GM19099 (cell line): Measurements from ENCODE around the gene MLIP.

ENCODE experiments used
- POLR2A ChIP-seq: IDR thresholded peaks from 3 replicates; pipeline ENCODE4 v1.6.1; 2011; ENCODE audit warnings: low read depth; ENCODE audit not compliant: insufficient read length; ENCODE audit errors: extremely low read depth

The MLIP gene

DNA sequence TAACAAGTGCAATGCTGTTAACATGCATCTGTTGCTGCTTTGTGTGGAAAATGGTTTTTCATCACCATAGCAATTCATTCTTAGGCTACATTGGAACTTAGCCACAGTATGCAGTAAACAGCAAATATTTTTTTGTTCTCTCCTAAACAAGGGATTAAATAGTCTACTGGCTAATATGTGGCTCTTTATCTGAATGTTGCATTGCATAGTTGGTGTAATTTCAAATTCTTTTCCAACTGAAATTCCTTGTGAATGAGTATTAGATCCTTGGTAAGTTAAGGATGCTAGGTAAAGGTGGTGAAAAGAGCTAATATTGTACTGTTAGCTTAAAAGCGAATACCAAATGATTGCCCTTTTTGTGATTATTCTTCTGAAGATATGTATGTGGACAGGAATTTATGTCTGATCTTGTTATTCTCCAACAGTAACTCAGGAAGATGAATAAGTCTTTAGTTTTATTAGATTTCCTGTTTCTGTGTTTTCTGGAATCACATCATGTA, 958 bp downstream of the MLIP start:
- no peak for TF ChIP-seq POLR2A

DNA sequence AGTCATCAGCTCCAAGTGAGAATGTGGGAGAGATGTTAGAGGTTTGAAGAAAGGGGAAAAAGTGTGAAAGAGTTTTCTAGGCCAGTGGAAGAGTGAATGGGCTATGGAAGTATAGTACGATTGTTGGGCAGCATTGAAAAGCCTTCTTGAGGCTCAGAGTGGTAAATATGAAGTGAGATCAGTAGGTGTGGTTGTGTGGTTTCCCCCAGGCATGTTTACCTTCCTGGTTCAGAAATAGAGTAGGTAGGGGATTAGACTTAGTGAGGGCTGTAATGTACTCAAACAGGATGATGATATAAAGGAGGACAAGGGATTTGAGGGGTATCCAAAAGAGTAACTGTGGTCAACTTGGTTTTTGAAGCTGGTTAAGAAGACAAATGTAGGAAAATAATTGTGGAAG, 3.7 kb downstream of the MLIP start:
- TF ChIP-seq POLR2A = no peak

- TF ChIP-seq POLR2A = no peak
These were observed 4.7 kb downstream of the MLIP start for GRCh38 chr6:54115966-54116365.

DNA sequence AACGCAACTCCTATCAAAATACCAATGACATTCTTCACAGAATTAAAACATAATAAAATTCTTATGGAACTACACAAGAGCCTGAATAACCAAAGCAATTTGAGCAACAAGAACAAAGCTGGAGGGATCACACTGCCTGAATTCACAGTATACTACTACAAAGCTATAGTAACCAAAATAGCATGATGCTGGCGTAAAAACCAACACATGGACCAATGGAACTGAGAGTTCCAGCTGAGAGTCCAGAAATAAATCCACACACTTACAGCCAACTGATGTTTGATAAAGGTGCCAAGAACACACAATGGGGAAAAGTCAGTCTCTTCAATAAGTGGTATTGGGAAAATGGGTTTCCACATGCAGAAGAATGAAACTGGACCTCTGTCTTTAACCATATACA, 6.9 kb downstream of the MLIP start:
- TF ChIP-seq POLR2A = no peak

- no peak for TF ChIP-seq POLR2A
These were observed 14.2 kb downstream of the MLIP start for GRCh38 chr6:54125493-54125892.

DNA sequence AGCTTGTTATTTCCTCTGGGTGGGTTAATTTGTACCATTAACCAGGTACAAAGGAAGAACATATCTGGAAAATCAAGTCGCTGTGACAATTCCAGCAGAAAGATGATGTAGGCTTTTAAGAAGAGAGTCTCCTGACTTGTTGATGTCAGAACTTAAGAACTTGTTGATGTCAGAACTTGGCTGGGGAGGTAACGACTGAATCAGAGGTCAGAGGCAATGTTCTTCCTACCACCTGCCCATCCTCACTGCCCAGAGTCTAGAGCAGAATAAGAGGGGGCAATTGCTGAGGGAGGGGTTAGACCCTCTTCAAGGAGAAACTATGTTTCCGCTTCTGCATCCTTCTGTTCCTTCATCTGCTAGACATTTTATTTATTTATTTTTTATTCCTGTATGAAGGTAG, 18.9 kb downstream of the MLIP start:
- no peak for TF ChIP-seq POLR2A

DNA sequence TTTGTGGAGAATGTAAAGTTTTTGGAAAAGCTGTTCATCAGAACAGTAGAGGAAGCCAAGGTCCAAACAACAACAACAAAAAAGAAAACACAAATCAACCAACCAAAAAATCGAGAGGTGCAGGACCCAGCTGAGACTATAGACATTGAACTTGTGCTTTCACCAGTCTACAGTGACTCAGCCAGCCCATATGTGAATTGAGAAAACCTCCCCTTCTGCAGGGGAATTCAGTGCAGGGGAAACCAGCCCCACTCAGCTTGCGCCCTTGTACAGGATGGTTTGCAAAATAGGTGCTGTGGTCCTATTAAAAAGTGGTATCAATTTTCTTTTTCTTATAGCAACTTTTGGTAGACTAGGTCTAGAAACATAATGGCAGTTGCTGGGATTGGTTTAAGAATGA, 21.3 kb downstream of the MLIP start:
- no peak for TF ChIP-seq POLR2A

DNA sequence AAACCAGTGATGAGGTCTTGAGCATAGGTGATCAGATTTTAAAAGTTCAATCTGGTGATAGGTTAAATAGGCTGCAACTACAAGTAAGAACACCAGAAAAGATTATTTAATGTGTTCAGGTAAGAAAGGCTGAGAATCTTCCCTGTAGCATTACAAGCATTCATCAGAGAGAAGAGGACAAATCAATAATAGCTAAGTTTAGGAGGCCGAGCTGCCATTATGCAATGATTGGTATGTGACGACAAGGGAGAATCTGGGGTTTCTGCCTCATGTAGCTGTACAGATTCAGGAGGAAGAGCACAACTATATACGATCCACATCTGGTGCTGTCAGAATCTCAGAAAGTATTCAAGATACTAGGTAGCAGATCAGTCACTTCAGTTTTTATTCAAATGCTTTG, 21.9 kb downstream of the MLIP start:
- no peak for TF ChIP-seq POLR2A

GRCh38 chr6:54134935-54135334, 23.7 kb downstream of the MLIP start:
- no peak for TF ChIP-seq POLR2A

GRCh38 chr6:54135665-54136369, 24.6 kb downstream of the MLIP start:
- TF ChIP-seq POLR2A = no peak

DNA sequence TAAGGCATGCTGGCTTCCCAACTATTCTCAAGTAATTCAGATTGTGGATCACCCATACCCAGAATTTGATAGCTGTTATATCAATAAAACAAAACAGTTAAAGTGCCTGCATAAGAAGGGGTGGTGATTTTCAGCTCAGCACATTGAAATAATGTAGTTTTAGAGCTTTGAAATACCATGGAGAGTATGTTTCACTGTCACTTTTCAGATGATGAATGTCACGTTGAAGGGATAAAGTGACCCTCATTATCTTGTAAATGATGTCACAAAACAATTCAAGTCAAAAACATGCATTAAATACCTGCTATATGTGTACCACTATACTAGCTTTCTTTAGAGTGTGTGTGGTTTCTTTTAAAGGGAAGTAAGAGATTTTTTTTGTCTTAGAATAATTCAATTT, 27.6 kb downstream of the MLIP start:
- TF ChIP-seq POLR2A = no peak

DNA sequence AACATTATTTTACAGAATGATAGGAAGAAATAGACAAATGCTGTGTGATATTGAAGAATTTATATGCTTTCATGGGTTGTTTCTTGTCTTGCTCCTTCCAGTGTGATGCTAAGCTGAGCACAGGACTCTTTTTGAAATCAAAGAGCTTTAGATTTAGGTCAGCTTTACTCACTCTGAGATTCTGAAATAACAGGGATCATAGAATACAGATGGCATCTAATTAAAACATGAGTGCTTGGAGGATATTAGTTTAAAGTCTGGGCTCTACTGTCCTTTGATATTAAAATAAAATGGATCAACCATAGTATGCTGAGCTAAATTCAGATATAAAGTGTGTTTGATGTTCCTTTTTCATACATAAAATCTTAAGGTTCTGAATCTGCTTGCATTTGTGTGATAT, 29.6 kb downstream of the MLIP start:
- TF ChIP-seq POLR2A = no peak

DNA sequence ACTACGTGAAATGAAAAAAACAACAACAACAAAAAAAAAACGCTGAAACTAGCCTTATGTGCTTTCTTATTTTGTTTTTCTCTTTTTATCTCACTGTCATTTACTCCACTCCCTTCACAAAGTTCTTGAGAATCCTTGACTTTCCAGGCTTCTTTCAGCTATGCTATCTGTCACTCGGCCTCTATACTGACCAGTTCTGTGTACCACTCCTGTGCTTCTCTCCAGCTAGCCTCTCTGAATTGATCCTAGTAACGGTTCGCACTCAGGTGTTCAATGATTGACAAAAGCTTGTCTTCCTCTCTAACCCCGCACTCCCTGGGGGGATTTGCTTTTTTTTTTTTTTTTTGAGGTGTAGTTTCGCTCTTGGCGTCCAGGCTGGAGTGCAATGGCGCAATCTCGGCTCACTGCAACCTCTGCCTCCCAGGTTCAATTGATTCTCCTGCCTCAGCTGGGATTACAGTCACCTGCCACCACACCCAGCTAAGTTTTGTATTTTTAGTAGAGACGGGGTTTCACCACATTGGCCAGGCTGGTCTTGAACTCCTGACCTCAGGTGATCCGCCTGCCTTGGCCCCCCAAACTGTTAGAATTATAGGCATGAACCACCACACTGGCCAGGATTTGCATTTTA, 31.8 kb downstream of the MLIP start:
- TF ChIP-seq POLR2A = no peak

DNA sequence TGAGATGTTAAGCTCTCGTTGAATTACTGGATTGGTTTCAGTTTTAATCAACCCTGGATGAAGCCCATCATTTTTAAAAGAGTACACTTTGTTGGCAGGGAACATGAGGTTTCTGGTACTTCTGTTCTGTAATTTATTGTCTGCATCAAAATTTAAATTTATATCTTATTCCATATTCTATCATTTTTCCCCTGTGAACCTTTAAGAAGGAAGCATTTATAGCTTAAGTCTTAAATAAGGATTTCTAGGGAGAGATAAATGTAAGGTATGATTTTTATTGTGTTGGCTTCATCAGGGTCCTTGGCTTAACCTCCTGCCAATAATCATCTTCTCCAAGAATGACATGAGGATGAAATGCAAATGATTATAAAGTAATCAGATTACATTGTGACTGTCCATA, 40.6 kb downstream of the MLIP start:
- no peak for TF ChIP-seq POLR2A

DNA sequence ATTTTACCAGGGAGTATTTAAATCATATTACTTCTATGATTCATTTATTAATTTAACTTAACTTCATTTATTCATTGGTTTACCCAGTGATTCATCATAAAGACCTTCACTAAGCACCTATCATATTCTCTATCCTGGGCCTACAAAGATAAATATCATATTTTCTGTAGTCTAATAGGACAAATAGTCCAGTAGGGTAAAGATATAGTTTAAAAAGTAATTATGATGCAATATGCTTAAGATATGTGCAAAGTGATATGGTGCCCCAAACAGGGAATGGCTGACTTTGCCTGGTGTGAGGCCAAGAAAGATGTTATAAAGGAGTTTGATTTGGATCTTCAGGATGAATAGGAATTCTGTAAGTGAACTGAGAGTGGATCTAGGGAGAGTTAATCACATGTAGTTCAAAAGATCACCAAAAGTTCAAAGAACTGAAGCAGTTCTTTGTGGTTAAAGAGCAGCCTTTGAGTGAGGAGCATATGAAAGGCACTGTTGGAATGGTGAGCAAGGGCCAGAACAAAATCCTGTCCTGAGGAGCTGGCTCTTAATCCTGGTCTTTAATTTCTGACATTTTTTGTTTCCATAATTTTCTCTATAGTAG, 45.5 kb downstream of the MLIP start:
- TF ChIP-seq POLR2A = no peak

DNA sequence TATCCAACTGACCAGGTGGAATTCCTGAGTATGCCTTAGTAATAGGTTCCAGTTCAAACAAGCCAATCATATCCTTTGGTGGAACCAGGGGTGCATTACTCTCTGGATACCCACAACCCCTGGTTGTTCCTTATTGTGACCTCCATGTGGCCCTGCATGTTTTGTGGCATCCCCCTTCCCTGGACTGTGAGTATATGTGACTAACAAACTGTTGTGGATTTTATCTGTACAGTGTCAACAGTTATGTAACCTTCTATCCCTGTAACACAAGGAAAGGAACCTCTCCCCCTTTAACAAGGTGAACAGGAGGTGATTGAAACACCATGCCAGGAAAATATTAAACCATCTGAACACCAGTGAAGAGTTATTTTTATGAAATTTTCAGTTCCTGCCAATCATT, 46.2 kb downstream of the MLIP start:
- no peak for TF ChIP-seq POLR2A
